CD4-positive, alpha-beta T cell treated with Interleukin-6 for 4 hours (primary cell): ENCODE measurements around the gene ICAM5.

Experiments
- DNase-seq: peaks from one replicate; pipeline ENCODE4 v3.0.0-alpha.2; 2020; ENCODE audit warnings: mixed read lengths

Gene ICAM5

DNA sequence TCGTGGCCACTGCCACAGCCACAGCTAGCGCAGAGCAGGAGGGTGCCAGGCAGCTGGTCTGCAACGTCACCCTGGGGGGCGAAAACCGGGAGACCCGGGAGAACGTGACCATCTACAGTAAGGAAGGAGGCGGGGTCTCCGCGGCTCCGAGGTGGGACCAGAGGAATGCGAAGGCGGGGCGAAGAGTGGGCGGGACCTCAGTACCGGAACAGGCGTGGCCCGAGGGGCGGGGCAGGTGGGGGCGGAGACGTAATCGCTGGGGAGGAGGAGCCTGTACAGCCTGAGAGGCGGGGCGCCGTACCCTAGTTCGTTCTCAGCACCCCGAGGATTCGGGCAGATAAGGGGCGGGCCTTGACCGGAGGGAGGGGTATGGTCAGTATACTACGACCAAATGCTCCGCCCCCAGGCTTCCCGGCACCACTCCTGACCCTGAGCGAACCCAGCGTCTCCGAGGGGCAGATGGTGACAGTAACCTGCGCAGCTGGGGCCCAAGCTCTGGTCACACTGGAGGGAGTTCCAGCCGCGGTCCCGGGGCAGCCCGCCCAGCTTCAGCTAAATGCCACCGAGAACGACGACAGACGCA, 2.5 kb downstream of the ICAM5 start:
- peak; percentile 59 for DNase-seq

DNA sequence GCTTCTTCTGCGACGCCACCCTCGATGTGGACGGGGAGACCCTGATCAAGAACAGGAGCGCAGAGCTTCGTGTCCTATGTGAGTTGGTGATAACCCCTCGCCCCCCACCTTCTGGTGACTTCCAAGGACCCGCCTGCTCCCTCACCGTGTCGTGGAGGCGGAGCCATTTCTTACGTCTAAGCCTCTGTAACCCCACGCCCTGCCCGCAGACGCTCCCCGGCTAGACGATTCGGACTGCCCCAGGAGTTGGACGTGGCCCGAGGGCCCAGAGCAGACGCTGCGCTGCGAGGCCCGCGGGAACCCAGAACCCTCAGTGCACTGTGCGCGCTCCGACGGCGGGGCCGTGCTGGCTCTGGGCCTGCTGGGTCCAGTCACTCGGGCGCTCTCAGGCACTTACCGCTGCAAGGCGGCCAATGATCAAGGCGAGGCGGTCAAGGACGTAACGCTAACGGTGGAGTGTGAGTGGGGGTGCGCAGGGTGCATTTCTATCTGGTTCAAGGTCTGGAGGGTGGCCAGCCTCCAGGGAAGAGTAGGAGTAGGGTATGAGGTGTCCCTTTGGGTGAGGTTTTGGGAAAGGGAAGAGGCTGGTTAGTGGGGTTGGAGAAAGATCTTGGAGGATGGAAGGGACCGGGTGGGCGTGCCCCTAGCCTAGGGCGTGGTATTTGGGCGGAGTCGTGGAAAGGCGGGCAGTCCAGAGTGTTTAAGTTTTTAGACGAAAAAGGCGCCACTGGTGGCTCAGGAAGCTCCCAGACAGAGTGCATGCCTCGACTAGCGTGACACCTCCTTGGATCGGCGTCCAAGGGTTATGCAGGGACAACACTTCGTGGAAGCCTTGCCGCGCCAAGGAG, 3.3 kb downstream of the ICAM5 start:
- no peak for DNase-seq

DNA sequence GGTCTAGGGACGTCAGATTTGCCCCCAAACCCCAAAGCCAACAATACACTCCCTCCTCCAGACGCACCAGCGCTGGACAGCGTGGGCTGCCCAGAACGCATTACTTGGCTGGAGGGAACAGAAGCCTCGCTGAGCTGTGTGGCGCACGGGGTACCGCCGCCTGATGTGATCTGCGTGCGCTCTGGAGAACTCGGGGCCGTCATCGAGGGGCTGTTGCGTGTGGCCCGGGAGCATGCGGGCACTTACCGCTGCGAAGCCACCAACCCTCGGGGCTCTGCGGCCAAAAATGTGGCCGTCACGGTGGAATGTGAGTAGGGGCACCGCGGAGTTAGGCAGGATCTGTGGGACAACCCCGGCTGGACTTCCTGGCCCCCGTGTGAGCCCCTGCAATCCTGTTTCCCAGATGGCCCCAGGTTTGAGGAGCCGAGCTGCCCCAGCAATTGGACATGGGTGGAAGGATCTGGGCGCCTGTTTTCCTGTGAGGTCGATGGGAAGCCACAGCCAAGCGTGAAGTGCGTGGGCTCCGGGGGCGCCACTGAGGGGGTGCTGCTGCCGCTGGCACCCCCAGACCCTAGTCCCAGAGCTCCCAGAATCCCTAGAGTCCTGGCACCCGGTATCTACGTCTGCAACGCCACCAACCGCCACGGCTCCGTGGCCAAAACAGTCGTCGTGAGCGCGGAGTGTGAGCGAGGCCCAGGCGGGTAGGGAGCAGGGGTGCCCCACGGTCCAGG, 4.0 kb downstream of the ICAM5 start:
- DNase-seq = no peak

DNA sequence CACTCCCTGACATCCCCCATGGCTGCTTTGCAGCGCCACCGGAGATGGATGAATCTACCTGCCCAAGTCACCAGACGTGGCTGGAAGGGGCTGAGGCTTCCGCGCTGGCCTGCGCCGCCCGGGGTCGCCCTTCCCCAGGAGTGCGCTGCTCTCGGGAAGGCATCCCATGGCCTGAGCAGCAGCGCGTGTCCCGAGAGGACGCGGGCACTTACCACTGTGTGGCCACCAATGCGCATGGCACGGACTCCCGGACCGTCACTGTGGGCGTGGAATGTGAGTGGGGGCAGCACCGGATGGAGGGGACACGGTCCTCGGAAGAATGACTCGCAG, 4.6 kb downstream of the ICAM5 start:
- DNase-seq = no peak

- DNase-seq = peak; percentile 83
Measured at GRCh38 chr19:10295305-10295846, 5.6 kb downstream of the ICAM5 start.

DNA sequence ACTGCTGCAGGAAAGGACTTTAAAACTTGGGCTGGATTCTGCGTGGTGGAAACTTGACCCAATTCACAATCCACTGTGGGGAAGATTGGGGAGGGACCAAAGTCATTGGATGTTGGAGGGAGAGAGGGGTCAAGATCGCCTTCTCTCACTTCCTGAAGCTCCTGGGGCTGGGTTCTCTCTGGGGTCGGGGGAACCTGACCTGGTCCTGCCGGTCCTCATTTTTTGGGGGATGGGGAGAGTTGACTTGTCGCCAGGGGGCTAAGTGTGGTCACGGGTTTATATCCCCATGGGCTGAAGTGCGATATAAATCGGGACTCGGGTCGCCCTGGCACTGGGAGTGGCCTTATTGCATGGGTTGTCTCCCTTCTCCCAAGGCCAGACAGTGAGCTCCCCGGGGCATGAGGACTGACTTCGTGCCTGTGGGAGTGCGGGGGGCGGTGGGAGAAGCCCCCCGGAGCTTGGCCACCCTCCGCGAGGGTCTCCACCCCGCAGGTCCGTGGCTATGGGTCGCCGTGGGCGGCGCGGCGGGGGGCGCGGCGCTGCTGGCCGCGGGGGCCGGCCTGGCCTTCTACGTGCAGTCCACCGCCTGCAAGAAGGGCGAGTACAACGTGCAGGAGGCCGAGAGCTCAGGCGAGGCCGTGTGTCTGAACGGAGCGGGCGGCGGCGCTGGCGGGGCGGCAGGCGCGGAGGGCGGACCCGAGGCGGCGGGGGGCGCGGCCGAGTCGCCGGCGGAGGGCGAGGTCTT, 6.3 kb downstream of the ICAM5 start:
- no peak for DNase-seq

DNA sequence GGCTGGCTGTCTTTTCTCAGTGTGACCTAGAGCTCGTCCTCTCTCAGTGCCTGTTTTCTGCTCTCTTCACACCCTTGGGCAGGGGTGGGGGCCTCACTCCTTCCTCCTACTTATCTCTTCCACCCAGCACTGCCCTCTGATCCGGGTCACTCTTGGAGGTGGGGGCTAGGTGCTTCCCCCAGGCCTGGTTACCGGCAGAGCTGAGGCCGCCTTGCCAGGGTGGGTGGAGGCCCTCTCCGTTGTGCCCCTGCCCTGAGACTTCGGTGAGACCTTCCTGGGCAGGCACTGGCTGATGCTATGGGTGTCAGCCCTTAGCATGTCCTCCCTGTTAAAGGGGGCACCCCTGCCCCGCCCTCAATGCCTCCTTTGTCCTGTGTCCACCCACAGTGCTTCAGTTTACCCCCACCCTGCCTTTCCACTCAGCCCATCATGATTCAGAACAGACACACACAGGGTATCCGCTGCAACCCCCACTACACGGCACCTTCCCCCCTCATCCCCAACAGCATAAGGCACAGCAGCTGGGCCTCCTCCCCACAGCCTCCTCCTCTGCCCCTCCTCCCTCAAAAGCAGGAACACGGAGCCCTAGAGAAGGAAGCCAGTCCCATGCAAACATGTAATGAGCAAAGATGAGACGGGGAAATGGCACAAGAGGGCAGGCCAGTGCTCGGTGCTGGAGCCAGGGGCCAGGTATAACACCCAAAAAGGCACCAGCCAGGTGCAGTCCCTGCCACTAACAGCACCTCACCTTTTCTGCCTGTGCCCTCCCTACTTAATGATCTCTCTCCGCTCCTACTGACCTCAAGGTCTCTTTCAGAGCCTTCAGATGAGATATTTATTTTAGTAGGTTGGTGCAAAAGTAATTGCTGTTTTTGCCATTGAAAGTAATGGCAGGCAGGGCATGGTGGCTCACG, 10.1 kb downstream of the ICAM5 start:
- DNase-seq = no peak

DNA sequence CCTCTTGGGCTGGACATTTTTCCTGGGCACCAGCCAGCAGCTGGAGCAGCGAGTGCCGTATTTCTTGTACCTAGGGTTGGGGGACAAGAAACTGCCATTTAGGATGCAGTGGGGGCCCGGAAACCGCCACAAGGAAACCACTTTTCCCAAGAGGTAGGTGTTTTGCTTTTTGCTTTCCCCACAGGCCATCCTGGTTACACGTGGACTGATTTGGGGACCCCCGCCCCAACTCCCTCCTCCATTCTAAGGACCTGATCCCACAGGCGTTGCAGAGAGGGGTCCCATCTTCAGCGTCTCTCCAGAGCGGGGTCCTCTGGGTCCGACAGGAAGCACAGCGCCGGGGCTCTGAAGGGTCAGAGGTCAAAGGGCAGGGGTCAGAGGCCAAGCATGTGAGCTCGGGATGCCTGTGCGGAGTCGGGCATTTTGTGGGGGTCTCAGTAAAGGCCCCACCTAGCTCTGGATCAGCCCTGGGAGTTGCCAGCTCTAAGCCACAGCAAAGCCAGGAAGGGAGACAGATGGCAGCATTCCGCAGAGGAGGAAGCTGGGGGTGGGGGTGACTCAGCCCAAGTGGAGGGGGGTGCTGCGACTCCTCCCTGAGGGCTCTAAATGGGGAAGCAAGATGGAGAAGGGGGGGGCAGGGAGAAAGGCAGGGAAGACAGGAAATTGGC, 15.5 kb downstream of the ICAM5 start:
- no peak for DNase-seq

GRCh38 chr19:10306327-10306726, 16.6 kb downstream of the ICAM5 start:
- DNase-seq = no peak

DNA sequence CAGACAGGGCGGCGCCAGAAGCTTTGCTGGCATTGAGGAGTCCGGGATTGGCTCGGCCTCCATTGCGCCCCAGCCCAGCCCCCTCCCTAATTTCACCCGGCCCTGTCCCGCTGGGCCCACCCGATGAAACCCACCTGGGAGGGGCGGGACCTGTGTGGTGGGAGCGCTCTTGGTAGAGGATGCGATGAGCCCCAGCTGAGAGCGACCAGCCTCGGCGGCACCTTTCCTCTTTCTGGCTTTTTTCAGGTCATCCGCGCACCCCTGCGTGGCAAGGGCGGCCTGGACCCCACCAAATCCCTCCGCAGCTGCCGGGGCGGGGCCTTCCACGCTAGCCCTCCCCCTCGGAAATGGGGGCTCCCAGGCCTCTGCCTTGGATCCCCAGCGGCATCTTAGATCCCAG, 19.7 kb downstream of the ICAM5 start, which contains the start of gene ZGLP1:
Gene ZGLP1, minus strand, starts transcription at position 393 of the 400 bp plus-strand sequence.
- DNase-seq = no peak

- peak; percentile 94 for DNase-seq
Measured at GRCh38 chr19:10315335-10316214, 25.8 kb downstream of the ICAM5 start, which contains the start of gene FDX2. Gene FDX2, minus strand, starts transcription at chr19:10316015. Its CDS starts 19 bp downstream, at chr19:10315996.

DNA sequence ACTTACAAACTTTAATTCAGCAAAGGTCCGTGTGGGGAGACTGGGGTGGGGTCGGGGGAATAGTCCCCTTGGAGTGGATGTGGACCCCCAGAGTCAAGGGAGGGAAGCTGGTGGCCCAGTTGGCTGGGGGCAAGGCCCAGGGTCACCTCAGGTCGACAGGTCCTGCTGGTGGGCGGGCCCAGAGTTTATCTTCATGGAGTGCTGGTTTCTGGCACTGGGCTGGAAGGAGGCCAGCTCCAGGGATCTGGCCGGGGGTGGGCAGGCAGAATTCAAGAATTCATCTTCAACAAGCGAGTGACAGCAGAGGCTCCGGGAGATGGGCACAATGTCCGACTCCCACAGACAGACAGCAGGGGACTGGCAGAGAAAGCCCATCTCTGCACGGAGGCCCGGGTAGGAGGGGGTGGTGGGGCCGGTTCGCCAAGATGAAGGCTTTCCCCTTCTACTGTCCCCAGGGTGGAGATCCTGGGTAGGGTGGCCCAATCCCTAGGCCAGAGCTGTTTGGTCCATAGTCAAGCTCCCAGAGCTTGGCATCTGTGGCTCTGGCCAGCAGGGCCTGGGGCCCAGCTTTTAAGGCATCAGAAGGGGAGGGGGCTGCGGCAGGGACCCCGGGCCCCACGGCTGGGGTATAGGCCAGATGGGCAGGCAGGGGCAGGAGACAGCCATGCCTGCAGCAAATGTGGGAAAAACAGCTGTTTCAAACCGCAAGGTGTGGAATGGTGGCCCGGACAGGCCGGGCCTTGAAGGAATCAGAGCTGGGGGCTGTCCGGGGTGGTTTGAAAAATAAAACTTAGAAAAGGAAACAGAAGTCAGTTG, 26.7 kb downstream of the ICAM5 start:
- DNase-seq = no peak

GRCh38 chr19:10317045-10317856, 27.5 kb downstream of the ICAM5 start:
- DNase-seq = no peak

DNA sequence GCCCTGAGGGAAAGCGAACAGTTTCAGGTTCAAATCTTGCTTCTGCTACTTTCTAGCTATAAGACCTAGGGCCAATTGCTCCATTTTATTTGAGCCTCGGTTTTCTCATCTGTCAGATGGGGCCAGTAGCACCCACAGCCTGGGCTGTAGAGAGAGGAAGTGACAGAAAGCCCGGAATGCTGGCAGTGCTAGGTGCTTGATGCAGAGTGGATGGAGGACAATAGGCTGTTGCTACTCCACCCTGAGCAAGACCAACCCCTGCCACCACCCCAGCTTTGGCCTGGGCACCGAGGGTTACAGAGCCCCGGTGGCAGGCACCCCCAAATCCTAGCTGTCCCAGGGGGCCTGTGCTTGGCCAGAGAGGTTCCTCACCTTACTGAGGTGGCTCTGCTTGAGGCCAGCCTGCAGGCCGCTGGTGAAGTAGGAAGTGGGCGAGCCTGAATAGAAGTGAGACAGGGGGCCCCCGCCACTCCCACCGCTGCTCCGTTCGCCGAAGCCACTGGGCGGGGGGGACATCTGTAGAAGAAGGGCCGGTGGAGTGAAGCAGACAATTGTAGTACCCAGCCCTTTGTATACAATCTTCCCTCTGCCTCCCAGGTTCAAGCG, 28.2 kb downstream of the ICAM5 start:
- DNase-seq = no peak

DNA sequence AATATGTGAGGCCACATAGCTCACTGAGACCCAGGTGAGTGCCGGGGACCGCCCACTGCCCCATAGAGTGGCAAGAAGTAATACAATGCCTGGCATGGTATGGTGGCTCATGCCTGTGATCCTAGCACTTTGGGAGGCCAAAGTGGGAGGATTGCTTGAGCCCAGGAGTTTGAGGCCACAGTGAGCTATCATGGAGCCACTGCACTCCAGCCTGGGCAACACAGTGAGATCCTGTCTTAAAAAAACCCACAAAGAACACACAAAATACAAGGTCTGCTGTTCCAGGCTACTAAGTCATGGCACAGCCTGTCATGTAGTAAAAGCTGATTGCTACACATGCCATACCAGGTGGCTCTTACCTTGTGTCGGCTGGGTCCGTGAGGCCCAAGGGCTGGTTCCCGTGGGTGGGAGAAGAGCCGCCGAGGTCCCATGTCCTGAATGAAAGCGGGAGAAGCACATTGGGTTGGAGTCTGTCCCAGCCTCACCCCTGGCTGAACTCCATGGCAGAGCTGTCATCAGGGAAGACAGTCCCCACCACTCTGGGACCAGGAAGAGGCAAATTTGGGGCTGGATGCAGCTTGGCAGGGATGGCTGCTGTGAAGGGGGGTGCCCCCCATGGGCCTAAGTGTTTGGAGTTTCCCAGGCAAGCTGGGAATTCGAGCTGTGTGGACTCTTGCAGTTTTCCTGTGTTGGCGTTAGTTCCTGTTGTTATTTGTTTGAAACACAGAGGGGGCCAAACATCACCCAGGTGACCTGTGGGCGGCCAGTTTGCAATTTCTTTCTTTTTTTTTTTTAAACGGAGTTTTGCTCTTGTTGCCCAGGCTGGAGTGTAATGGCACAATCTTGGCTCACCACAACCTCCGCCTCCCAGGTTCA, 29.3 kb downstream of the ICAM5 start:
- no peak for DNase-seq

DNA sequence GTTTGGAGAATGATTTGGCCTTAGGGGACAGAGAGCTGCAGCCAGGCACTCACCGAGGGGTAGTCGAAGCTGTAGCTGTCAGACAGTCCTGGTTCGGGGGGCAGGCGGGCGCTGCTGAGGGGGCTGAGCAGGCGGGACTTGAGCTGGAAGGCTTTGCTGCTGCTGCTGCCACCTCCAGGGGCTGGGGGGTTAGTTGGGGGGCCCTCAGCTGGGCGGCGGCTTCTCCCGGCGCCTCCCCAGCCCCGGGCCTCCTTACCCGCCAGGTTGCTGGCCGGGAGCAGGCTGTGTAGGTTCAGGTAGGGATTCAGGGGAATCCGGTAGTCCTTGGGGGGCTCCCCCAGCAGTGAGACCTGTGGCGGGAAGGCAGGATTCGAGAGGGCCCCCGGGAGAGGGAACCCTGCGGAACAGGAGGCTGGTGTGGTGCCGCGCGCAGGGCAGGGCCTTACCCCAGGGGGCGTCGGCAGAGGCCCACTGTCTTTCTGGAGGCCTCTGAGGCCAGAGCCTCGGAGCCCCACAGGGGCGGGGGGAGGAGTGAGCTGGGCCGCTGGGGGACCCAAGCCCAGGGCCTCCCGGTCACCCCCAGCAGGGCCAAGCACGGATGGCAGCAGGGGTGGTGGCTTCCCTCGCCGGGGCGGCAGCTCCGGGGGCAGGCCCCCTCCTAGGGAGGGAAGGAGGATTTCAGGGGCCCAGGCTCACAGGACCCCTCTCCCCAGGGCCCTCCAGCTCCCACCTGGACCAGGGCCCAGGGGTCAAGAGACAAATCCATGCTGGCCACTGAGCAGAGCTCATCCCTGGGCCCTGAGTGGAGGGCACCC, 31.1 kb downstream of the ICAM5 start:
- DNase-seq = no peak
